GM23248 (cell line): Measurements from ENCODE around the gene RFX3.

ENCODE experiments used
- EZH2 ChIP-seq: fragments of 200-600 bp; sonication (generic); IDR thresholded peaks from 2 replicates; pipeline ENCODE4 v1.6.1; 2018; ENCODE audit warnings: antibody characterized with exemption, mild to moderate bottlenecking; ENCODE audit not compliant: insufficient read depth, poor library complexity, severe bottlenecking
- EZH2phosphoT487 ChIP-seq: fragments of 200-600 bp; sonication (generic); IDR thresholded peaks from 2 replicates; pipeline ENCODE4 v1.6.1; 2018; ENCODE audit warnings: antibody characterized with exemption, moderate library complexity, mild to moderate bottlenecking, low read depth; ENCODE audit not compliant: insufficient read depth

GRCh38 chr9:3509926-3510325 lies 15.9 kb downstream of the RFX3 start:
- TF ChIP-seq EZH2phosphoT487 (no peak), EZH2 (no peak)
